ENCODE measurements around the gene TBXAS1.

DNA sequence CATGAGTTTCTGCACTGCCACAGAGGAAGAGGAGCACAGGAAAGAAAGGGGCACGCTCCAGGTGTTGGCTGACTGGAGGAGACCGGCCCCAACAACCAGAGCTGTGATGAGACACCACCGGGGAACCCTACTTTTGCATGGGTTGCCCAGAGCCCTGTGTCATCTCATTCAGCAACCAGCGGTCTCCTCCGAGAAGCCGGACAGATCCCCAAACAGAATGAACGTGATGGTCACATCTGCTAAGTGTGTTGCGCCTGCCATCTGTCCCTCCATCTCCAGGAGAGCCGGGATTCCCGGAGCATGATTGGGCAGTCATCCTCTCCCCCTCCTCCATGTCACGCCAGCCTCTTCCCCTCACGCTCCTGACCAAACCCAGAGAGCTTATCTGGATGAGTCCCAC, 210.8 kb downstream of the TBXAS1 start:
- TF ChIP-seq CTCF (conservative IDR thresholded peaks at IDR 0.05): no peak
- no peak for TF ChIP-seq ZFX (IDR thresholded peaks at IDR 0.05)
